ENCODE measurements around the gene GABARAP.

The GABARAP gene

DNA sequence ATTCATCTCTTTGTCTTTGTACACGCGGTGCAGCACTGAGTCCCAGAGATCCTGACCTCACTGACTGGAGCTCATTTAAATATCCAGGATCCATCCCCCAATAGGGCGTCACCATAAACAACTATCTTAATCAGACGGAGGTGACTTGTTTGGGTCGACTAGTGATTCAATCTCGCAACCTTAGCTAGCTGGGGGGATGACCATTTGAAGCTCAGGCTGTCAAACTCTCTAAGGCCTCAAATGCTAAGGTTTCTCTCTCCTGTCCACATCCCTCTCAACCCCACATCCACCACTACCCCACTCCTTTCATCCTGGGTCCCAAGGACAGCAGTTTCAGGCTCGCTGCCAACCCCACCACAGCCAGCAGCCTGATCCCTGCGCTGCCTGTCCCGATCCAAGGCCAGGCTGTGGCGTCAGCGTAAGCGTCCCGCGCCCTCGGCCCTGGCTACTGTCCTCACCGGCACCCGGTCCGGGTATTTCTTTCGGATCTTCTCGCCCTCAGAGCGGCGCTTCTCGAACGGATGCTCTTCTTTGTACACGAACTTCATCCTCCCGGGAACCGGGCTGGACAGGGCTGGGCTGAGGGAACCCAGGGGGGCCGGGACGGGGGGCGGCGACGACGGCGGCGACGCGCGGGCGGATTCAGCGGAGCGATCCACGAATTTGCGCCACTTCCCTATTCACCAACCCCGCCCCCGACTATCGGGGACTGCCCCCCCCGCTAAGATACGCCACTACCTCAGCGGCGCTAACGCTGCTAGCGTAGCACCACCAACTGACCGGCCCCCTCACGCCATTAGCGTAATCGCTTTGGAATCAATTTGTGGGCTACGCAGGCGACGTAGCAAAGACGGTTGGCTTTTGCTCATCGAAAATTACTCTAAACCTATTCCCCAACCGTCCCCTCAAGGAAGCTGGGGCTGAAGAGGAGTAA is at the start of gene GABARAP:
Gene GABARAP, minus strand, starts transcription at position 667 of the 934 bp plus-strand sequence. Its CDS starts 119 bp downstream, at position 548.
- DNase-seq, result peak; percentile 92

DNA sequence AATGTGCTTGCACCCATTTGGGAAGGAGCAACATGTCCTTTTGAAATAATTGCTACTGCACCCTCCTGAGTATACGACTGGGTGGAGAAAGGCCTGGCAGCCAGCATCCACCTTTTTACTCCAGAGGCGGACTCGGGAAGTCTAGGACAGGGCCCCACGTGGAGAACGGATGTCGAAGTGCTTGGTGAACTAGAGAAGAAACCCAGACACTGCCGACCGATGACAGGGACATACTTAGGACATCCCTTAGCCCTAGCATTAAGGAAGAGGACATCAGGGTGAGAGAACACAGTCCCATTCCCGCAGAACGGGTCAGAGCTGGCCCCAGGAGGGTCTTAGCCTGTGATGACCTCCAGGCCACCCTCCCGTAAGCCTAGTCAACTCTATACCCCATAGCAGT is 48.4 kb upstream of the GABARAP start:
- DNase-seq, result no peak

DNA sequence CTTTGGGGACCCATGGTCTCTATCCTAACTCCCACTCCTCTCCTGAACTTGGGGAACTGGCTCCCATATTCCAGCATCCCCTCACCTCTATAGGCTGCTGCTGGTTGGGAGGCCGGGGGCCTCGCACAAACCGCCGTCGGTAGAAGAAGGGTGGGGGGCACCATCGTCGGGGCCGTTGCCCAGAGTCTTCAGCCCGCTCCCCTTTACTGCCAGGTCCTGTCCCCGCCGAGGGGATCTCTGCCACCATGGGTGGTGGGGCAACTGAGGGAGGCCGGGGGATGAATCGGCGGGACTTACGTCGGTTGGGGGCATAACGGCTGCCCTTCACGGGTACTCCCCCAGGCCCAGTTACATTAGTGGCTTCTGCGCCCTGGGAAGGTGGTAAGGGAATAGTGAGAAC is 47.9 kb upstream of the GABARAP start:
- no peak for DNase-seq

GRCh38 chr17:7289256-7290032 is 47.2 kb upstream of the GABARAP start:
- no peak for DNase-seq

GRCh38 chr17:7285679-7286078 is 43.4 kb upstream of the GABARAP start:
- no peak for DNase-seq

- no peak for DNase-seq
Measured at GRCh38 chr17:7284911-7285310, 42.7 kb upstream of the GABARAP start.

GRCh38 chr17:7283471-7284216 is 41.4 kb upstream of the GABARAP start:
- no peak for DNase-seq

DNA sequence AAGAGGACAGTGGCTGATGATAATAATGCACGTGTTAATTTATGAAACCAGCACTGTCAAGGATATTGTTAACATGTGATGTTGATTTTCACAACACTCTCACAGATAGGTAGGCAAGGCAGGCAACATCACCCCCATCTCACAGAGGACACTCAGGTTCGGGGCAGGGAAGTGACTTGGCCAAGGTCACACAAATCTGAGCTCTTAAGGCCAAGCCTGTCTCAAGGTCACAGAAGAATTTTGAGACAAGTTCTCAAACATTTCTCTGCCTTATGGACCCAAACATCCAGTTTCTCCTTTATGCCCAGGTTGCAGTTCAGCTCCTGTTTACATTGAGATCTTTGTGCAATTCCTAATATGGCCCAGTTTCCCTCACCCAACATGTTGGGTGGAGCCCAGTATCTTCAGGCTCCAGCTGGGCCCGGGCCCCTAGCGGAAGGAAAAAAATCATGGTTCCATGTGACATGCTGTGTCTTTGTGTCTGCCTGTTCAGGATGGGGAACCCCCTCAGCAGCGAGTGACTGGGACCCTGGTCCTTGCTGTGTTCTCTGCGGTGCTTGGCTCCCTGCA is 40.6 kb upstream of the GABARAP start:
- DNase-seq, result no peak

DNA sequence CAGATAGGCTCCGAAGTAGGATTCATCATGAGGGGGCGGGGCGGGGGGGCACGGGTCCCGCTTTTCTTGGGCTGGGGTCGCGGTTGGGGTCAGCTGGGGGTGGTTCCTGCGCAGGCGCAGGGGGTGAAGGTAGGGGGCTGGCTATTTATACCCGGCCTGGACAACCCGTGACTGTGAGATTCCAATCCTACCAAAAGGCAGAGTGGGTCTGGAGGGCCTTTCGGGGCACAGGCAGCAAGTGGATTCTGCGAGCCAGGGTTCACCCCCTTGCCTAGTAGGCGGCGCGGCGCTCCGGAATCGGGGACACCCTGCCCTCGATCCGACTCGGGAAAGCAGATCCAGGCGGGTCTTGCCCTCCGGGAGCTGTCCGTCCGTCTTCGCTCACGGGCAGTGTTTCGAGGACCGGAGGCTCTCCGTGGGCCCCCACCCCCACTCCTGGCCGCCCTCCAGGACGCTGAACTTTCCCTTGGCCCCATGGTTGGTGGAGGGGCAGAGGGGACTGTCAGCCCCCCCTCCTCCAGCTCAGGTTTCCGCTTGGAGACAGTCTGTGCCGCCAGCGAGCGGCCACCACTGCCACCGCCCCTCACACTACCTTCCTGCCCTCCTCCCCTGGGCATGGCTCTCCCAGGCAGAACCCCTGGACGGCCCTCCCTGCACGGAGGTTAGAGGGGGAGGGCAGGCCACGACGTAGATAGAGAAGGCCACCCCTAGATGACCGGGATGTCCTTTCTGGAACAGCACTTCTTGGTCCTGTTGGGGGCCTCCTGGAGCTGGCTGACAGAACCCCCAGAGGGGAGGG is 39.9 kb upstream of the GABARAP start:
- DNase-seq, result no peak

- DNase-seq, result peak; percentile 91
Measured at GRCh38 chr17:7281074-7281952, 39.1 kb upstream of the GABARAP start, which contains the start of gene SLC2A4. Gene SLC2A4, plus strand, starts transcription at chr17:7281718. Its CDS starts 217 bp downstream, at chr17:7281935.

DNA sequence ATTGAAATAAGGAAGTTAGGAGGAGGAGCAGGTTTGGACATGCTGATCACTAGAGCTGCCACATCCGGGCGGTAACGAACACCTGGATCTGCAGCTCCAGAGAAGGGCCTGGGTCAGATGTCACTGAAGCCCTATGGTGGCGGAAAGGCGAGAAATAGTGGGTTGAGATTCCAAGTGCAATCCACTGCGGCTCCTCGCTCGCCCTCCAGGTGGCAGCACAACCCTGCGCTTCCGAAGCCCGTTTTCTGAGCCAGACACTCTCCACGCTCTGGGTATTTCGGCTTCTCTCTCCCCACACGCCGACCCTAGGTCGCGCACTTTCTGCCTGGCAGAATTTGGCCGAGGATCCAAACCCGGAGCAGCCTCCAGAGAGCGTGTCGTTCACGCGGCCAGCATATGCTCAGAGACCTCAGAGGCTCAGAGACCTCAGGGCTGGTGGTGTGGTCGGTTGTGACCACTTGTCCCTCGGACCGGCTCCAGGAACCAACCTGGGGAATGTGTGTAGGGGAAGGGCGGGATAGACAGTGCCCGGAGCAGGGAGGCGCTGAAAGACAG is 38.3 kb upstream of the GABARAP start:
- DNase-seq, result peak; percentile 87

DNA sequence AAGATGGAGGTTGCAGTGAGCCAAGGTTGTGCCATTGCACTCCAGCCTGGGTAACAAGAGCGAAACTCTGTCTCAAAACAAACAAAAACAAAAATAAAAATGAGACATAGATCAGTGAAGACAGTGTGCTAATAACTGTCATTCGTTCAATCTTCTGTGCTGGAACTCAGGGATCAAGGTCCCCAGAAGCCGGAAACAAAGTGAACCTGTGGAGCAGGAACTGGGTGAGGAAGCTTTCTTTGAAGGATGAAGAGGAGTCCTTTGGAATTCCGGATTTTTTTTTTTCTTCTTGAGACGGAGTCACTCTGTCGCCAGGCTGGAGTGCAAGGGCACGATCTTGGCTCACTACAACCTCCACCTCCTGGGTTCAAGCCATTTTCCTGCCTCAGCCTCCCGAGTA is 37.2 kb upstream of the GABARAP start:
- DNase-seq, result no peak

GRCh38 chr17:7266784-7267183 is 24.5 kb upstream of the GABARAP start:
- DNase-seq, result no peak

DNA sequence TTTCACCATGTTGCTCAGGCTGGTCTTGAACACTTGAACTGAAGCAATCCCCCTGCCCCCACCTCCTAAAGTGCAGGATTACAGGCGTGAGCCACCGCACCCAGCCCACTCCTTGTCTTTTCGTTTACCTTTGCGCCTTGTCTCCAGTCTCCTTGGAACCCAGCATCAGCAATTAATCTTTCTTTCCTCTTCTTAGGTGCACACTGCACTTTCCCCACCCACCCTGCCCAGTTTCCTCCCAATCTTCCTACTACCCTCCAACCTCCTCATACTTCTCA is 21.5 kb upstream of the GABARAP start:
- no peak for DNase-seq

GRCh38 chr17:7262935-7263800 is 20.9 kb upstream of the GABARAP start:
- peak; percentile 17 for DNase-seq

DNA sequence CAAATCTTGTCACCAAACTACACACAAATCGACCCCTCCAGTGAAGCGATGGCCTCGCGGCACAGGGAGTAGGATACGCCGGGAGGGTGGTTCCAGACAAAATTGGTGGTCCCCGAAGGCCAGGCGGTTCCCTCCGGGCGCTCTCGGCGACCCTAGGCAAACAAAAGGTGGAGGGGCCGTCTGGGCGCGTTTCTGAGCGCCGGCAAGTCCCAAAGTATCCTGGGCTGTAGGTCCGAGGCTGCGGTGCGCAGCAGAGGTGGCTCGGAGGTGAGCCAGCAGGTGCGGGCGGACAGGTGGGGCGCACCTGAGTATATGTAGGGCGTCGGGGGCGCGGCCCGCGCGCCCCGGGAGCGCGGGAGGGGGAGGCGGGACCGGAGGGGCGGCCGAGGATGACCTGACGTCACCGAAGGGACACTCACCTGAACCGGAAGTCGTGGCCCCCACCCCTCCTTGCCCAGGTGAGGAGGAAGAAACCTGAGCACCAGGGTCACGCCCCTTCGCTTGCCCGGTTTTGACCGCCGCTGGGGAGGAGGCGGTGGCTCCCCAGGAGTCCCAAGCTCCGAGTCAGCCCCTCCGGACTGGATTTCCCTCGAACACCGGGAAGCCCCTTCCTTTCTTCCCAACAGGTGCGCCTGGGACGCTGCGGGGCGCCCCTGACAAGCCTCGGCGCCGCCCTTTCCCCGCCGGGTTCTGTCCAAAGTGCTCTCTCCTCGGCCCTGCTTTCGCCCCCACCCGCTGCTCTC is 20.1 kb upstream of the GABARAP start, which contains the start of gene CLDN7:
Gene CLDN7, minus strand, starts transcription at position 287 of the 743 bp plus-strand sequence. CDS start 435 bp downstream, outside the sequence.
- no peak for DNase-seq

DNA sequence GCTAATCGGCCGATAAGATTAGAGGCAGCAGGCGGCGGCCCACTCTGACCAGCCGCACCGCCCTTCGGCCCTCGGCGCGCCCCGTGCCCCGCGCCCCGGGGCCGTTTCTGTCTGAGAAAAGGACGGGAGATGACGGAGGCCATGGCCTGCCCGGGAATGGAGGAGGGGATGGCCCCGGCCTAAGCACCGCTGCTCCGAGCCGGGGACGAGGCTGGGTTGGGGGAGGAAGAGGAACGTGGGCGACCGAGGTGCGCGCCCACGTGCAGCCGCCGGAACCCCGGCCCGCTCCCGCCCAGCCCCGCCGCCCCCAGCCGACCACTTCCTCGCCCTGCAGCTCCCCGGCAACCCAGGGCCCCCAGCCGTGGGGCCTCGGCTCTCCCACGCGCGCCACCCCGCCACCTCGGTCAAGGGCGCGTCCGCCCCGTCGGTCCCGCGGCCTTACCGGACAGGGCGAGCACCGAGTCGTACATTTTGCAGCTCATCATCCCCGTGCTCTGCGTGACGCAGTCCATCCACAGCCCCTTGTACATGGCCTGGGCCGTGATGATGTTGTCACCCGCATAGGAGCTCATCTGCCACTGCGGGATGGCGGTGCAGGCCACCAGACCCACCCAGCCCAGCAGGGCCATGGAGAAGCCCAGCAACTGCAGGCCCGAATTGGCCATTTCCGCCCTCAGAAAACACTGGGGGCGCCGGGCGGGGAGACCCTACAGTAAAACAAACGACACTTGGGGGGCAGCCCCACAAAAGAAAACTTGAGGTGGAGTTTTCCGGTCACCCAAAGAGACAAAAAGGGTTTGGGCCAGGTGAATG is 19.3 kb upstream of the GABARAP start:
- DNase-seq, result peak; percentile 32

All from stimulated activated CD4-positive, alpha-beta T cell treated with anti-CD3 and anti-CD28 coated beads, Interleukin-4, amount 100 ng/mL, for 1 hour (primary cell).